NCI-H526 (cell line): ENCODE measurements around the gene CHST1.

Source experiments
- DNase-seq, 2 experiments: peaks; one replicate each; lab custom pipeline; 2025; lab: John Stamatoyannopoulos, UW

CHST1 gene

GRCh38 chr11:45665206-45665932, at the start of gene CHST1:
CHST1 (minus strand) TSS chr11:45665622; CDS start chr11:45650923, 14,699 bp downstream.
- DNase-seq: peak in 1 of 2 experiments; percentile 78

- DNase-seq: no peak
Measured at GRCh38 chr11:45713573-45713972, 48.2 kb upstream of the CHST1 start.

- no peak for DNase-seq
Measured at GRCh38 chr11:45710561-45710960, 45.1 kb upstream of the CHST1 start.

GRCh38 chr11:45708887-45709663, 43.7 kb upstream of the CHST1 start:
- DNase-seq: no peak

- no peak for DNase-seq
Measured at GRCh38 chr11:45704635-45705034, 39.2 kb upstream of the CHST1 start.

GRCh38 chr11:45704133-45704532, 38.7 kb upstream of the CHST1 start:
- no peak for DNase-seq

- no peak for DNase-seq
Measured at GRCh38 chr11:45702511-45702910, 37.1 kb upstream of the CHST1 start.

GRCh38 chr11:45698777-45699497, 33.5 kb upstream of the CHST1 start:
- no peak for DNase-seq

GRCh38 chr11:45692808-45693453, 27.5 kb upstream of the CHST1 start:
- no peak for DNase-seq

- DNase-seq: no peak
Measured at GRCh38 chr11:45688472-45689033, 23.1 kb upstream of the CHST1 start.

- no peak for DNase-seq
Measured at GRCh38 chr11:45687836-45688235, 22.4 kb upstream of the CHST1 start.

- no peak for DNase-seq
Measured at GRCh38 chr11:45685964-45686537, 20.6 kb upstream of the CHST1 start.

GRCh38 chr11:45684440-45684839, 19.0 kb upstream of the CHST1 start:
- DNase-seq: no peak

GRCh38 chr11:45683271-45684058, 18.0 kb upstream of the CHST1 start:
- no peak for DNase-seq

- DNase-seq: no peak
Measured at GRCh38 chr11:45679806-45680205, 14.4 kb upstream of the CHST1 start.

GRCh38 chr11:45678976-45679375, 13.6 kb upstream of the CHST1 start:
- no peak for DNase-seq

GRCh38 chr11:45677770-45678512, 12.5 kb upstream of the CHST1 start:
- peak in 1 of 2 experiments; percentile 47 for DNase-seq

GRCh38 chr11:45676522-45677095, 11.2 kb upstream of the CHST1 start:
- DNase-seq: no peak

GRCh38 chr11:45675646-45676045, 10.2 kb upstream of the CHST1 start:
- DNase-seq: no peak
